ENCODE results near the gene SETBP1. TPM values are rescaled to one million over a fixed set of nuclear protein-coding genes. Genes with fewer than 3 reads are reported as not detected.

The SETBP1 gene
- total RNA-seq, 1 donor from 2014 or later: 12.4 TPM

DNA sequence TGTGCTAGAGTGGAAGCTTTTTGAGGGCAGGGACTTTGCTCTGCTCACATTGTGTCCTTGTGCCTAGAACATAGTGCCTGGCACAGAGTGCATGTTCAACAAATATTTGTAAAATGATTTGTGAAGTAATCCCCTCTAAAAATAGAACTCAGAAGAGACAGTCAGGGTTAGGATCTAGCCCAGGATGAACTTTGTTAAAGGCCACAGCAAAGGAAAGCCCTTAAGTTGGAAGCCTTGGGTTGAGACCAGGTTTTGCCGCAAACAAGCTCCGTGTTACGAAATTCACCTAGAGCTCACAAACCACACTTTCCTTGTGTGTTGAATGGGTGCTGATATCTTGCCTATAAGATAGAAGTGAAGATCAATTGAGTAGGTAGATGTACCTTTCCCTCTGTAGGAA lies 84.2 kb downstream of the SETBP1 start:
- H3K36me3 ChIP-seq (ENCODE audit: insufficient read depth, low read length): no peaks in the 10 kb centered on the region
- no peak overlapping the region for H3K4me2 ChIP-seq (ENCODE audit: low read length)
- DNase-seq (ENCODE audit: low read depth) (no peak), FAIRE-seq (no peak)
- no peak overlapping the region for H3K27ac ChIP-seq (ENCODE audit: low read depth, low read length)
- H3K4me3 ChIP-seq (ENCODE audit: insufficient read depth, low read depth, low read length): no peak overlapping the region
- no peaks in the 10 kb centered on the region for H3K9me3 ChIP-seq (ENCODE audit: insufficient read depth, low read depth, low read length)
- no peaks in the 10 kb centered on the region for H3K27me3 ChIP-seq (ENCODE audit: insufficient read depth, low read length)
- no peak overlapping the region for H2AFZ ChIP-seq (ENCODE audit: low read depth, low read length)
- H3K4me1 ChIP-seq (ENCODE audit: insufficient read depth, low read length): no peaks in the 10 kb centered on the region
- no peaks in the 10 kb centered on the region for H3K79me2 ChIP-seq (ENCODE audit: insufficient read depth, low read length)
- TF ChIP-seq, protein P1, sequence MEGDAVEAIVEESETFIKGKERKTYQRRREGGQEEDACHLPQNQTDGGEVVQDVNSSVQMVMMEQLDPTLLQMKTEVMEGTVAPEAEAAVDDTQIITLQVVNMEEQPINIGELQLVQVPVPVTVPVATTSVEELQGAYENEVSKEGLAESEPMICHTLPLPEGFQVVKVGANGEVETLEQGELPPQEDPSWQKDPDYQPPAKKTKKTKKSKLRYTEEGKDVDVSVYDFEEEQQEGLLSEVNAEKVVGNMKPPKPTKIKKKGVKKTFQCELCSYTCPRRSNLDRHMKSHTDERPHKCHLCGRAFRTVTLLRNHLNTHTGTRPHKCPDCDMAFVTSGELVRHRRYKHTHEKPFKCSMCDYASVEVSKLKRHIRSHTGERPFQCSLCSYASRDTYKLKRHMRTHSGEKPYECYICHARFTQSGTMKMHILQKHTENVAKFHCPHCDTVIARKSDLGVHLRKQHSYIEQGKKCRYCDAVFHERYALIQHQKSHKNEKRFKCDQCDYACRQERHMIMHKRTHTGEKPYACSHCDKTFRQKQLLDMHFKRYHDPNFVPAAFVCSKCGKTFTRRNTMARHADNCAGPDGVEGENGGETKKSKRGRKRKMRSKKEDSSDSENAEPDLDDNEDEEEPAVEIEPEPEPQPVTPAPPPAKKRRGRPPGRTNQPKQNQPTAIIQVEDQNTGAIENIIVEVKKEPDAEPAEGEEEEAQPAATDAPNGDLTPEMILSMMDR (IDR thresholded peaks at IDR 0.05; ENCODE audit: insufficient read depth, low read depth, low read length): no peak
- no peak for TF ChIP-seq EZH2 (IDR thresholded peaks at IDR 0.05; ENCODE audit: insufficient read depth, low read length)
- no peak overlapping the region for H3K9ac ChIP-seq (ENCODE audit: low read length)
- no peak overlapping the region for H3K27ac Mint-ChIP-seq (ENCODE audit: unreplicated experiment)
- peaks cover 4% of the 10 kb centered on the region for H3K36me3 Mint-ChIP-seq (ENCODE audit: low read depth, unreplicated experiment)
- no peaks in the 10 kb centered on the region for H4K20me1 ChIP-seq (ENCODE audit: insufficient read depth, low read length)
- H3K9me3 Mint-ChIP-seq (ENCODE audit: unreplicated experiment): no peaks in the 10 kb centered on the region
- H3K27me3 Mint-ChIP-seq (ENCODE audit: low read depth, unreplicated experiment): peaks cover 2% of the 10 kb centered on the region
- no peaks in the 10 kb centered on the region for H3K4me1 Mint-ChIP-seq (ENCODE audit: low read depth, unreplicated experiment)
- H3K4me3 Mint-ChIP-seq (ENCODE audit: unreplicated experiment): no peak overlapping the region

DNA sequence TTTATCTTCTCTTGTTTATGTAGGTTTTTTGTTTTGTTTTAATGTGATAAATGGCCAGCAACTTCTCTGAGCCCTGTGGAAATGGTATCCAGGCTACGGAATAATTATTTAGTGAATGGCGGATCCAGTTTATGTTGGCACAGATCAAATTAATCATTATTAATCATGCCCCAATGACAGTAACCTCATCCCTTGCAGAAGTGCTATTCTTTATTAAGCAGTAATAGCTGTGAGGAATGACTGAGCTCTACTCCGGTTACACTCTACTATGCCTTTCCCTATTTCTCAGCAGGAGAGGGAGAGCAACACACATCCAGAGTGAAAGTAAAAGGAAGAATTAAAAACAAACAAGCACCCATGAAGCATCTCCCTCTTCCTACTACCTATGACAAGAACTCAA lies 84.8 kb downstream of the SETBP1 start:
- no peak overlapping the region for H3K4me3 Mint-ChIP-seq (ENCODE audit: unreplicated experiment)
- Histone ChIP-seq H3K27ac (ENCODE audit: low read depth, low read length) (no peak overlapping the region), H3K9ac (ENCODE audit: low read length) (no peak overlapping the region), H3K4me2 (ENCODE audit: low read length) (no peak overlapping the region), H3K79me2 (ENCODE audit: insufficient read depth, low read length) (no peaks in the 10 kb centered on the region), H3K27me3 (ENCODE audit: insufficient read depth, low read length) (no peaks in the 10 kb centered on the region), H3K36me3 (ENCODE audit: insufficient read depth, low read length) (no peaks in the 10 kb centered on the region), H3K9me3 (ENCODE audit: insufficient read depth, low read depth, low read length) (no peaks in the 10 kb centered on the region), H4K20me1 (ENCODE audit: insufficient read depth, low read length) (no peaks in the 10 kb centered on the region), H3K4me1 (ENCODE audit: insufficient read depth, low read length) (no peaks in the 10 kb centered on the region), H2AFZ (ENCODE audit: low read depth, low read length) (no peak overlapping the region), H3K4me3 (ENCODE audit: insufficient read depth, low read depth, low read length) (no peak overlapping the region)
- no peak overlapping the region for H3K27ac Mint-ChIP-seq (ENCODE audit: unreplicated experiment)
- no peak for TF ChIP-seq EZH2 (IDR thresholded peaks at IDR 0.05; ENCODE audit: insufficient read depth, low read length)
- TF ChIP-seq, protein P1 (IDR thresholded peaks at IDR 0.05; ENCODE audit: insufficient read depth, low read depth, low read length): no peak
- DNase-seq (ENCODE audit: low read depth): no peak
- no peaks in the 10 kb centered on the region for H3K9me3 Mint-ChIP-seq (ENCODE audit: unreplicated experiment)
- H3K36me3 Mint-ChIP-seq (ENCODE audit: low read depth, unreplicated experiment): peaks cover 4% of the 10 kb centered on the region
- H3K4me1 Mint-ChIP-seq (ENCODE audit: low read depth, unreplicated experiment): peaks cover 2% of the 10 kb centered on the region
- no peak for FAIRE-seq
- peaks cover 2% of the 10 kb centered on the region for H3K27me3 Mint-ChIP-seq (ENCODE audit: low read depth, unreplicated experiment)

DNA sequence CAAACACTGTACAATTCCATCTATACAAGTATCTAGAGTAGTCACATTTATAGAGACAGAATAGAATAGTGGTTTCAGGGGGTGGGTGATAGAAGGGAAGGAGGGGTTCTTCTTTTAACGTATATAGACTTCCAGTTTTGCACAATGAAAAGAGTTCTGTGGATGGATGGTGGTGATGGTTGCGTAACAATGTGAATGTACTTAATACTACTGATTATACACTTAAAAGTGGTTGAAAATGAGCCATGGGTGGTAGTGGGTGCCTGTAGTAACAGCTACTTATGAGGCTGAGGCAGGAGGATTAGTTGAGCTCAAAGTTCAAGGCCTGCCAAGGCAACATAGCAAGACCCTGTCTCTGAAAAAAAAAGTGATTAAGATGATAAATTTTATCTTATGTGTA lies 85.8 kb downstream of the SETBP1 start:
- Histone ChIP-seq H3K27me3 (ENCODE audit: insufficient read depth, low read length) (no peaks in the 10 kb centered on the region), H3K4me1 (ENCODE audit: insufficient read depth, low read length) (no peaks in the 10 kb centered on the region), H3K36me3 (ENCODE audit: insufficient read depth, low read length) (no peaks in the 10 kb centered on the region), H3K4me2 (ENCODE audit: low read length) (no peak overlapping the region), H3K27ac (ENCODE audit: low read depth, low read length) (no peak overlapping the region), H3K9me3 (ENCODE audit: insufficient read depth, low read depth, low read length) (no peaks in the 10 kb centered on the region), H3K4me3 (ENCODE audit: insufficient read depth, low read depth, low read length) (no peak overlapping the region), H3K9ac (ENCODE audit: low read length) (no peak overlapping the region), H4K20me1 (ENCODE audit: insufficient read depth, low read length) (no peaks in the 10 kb centered on the region), H3K79me2 (ENCODE audit: insufficient read depth, low read length) (no peaks in the 10 kb centered on the region), H2AFZ (ENCODE audit: low read depth, low read length) (no peak overlapping the region)
- peaks cover 2% of the 10 kb centered on the region for H3K27me3 Mint-ChIP-seq (ENCODE audit: low read depth, unreplicated experiment)
- FAIRE-seq (no peak), DNase-seq (ENCODE audit: low read depth) (no peak)
- H3K9me3 Mint-ChIP-seq (ENCODE audit: unreplicated experiment): no peaks in the 10 kb centered on the region
- H3K4me3 Mint-ChIP-seq (ENCODE audit: unreplicated experiment): no peak overlapping the region
- peaks cover 4% of the 10 kb centered on the region for H3K36me3 Mint-ChIP-seq (ENCODE audit: low read depth, unreplicated experiment)
- peaks cover 3% of the 10 kb centered on the region for H3K4me1 Mint-ChIP-seq (ENCODE audit: low read depth, unreplicated experiment)
- TF ChIP-seq EZH2 (IDR thresholded peaks at IDR 0.05; ENCODE audit: insufficient read depth, low read length): no peak
- TF ChIP-seq, protein P1 (IDR thresholded peaks at IDR 0.05; ENCODE audit: insufficient read depth, low read depth, low read length): no peak
- H3K27ac Mint-ChIP-seq (ENCODE audit: unreplicated experiment): no peak overlapping the region

Data from astrocyte (in vitro differentiated cells and primary cell).